ENCODE data around the gene USP19. TPM values are rescaled to one million over a fixed set of nuclear protein-coding genes. Genes with fewer than 3 reads are reported as not detected.

USP19 gene
- total RNA-seq, 1 donor from 2014 or later, result 36.2 TPM

- no peak for ATAC-seq
These were observed 14.0 kb upstream of the USP19 start for GRCh38 chr3:49134471-49135265.

- peak; percentile 64 for ATAC-seq
These were observed 12.8 kb upstream of the USP19 start for GRCh38 chr3:49133226-49133951.

- ATAC-seq, result peak; percentile 84
These were observed 12.0 kb upstream of the USP19 start, which contains the start of gene LAMB2 for GRCh38 chr3:49132437-49133225. TSS of gene LAMB2 (minus strand) at chr3:49133050. CDS start at chr3:49132867, 183 bp downstream.

GRCh38 chr3:49132073-49132436 lies 11.4 kb upstream of the USP19 start:
- ATAC-seq, result no peak

- ATAC-seq, result no peak
These were observed 11.0 kb upstream of the USP19 start for GRCh38 chr3:49131576-49131975.

GRCh38 chr3:49131040-49131439 lies 10.4 kb upstream of the USP19 start:
- ATAC-seq, result no peak

- ATAC-seq, result no peak
These were observed 4.5 kb upstream of the USP19 start for GRCh38 chr3:49124991-49125670.

GRCh38 chr3:49124203-49124602 lies 3.6 kb upstream of the USP19 start:
- no peak for ATAC-seq

GRCh38 chr3:49123687-49124086 lies 3.1 kb upstream of the USP19 start:
- no peak for ATAC-seq

GRCh38 chr3:49122886-49123545 lies 2.4 kb upstream of the USP19 start:
- no peak for ATAC-seq

- ATAC-seq, result peak; percentile 28
These were observed 1.8 kb upstream of the USP19 start for GRCh38 chr3:49122451-49122850.

- no peak for ATAC-seq
These were observed 1.4 kb upstream of the USP19 start for GRCh38 chr3:49122022-49122421.

- no peak for ATAC-seq
These were observed 611 bp upstream of the USP19 start for GRCh38 chr3:49121132-49121736.

GRCh38 chr3:49120096-49120437 lies 556 bp downstream of the USP19 start:
- ATAC-seq, result peak; percentile 0

GRCh38 chr3:49119439-49119838 lies 1.2 kb downstream of the USP19 start:
- ATAC-seq, result peak; percentile 31

- no peak for ATAC-seq
These were observed 1.6 kb downstream of the USP19 start for GRCh38 chr3:49119036-49119435.

GRCh38 chr3:49112262-49112661 lies 8.4 kb downstream of the USP19 start:
- ATAC-seq, result no peak

GRCh38 chr3:49111347-49111746 lies 9.3 kb downstream of the USP19 start:
- no peak for ATAC-seq

GRCh38 chr3:49110780-49111179 lies 9.8 kb downstream of the USP19 start:
- no peak for ATAC-seq

GRCh38 chr3:49108346-49108745 lies 12.3 kb downstream of the USP19 start:
- no peak for ATAC-seq

- peak; percentile 96 for ATAC-seq
These were observed 16.0 kb downstream of the USP19 start, which contains the start of gene QARS1 for GRCh38 chr3:49104427-49105291. TSS of gene QARS1 (minus strand) at chr3:49104757. CDS start at chr3:49104733, 24 bp downstream.
